Measurements from ENCODE around the gene PLA2G4B. TPM values are rescaled to one million over a fixed set of nuclear protein-coding genes. Genes with fewer than 3 reads are reported as not detected.

Gene PLA2G4B
- total RNA-seq, 1 experiment from 2014 or later: 7.8 TPM

- no peak for DNase-seq
- H3K27ac ChIP-seq: no peak overlapping the region
- no peak overlapping the region for H3K4me2 ChIP-seq
- no TSS peak for BruUV-seq (replicated peaks)
- intact Hi-C loops (cut with micrococcal nuclease; ENCODE audit: unreplicated experiment): no loop called here
- no peaks in the 10 kb centered on the region for H3K9me3 ChIP-seq (ENCODE audit: insufficient read depth, low read depth)
- no peaks in the 10 kb centered on the region for H3K79me2 ChIP-seq (ENCODE audit: low read depth)
- no peaks in the 10 kb centered on the region for H4K20me1 ChIP-seq (ENCODE audit: insufficient read depth)
- CTCF ChIA-PET: interaction anchor here (0.7 kb wide), 1 partner anchor 35 kb away, joined by 3 read pairs; the partner anchor contains the start of gene MAPKBP1
- POLR2A ChIA-PET (ENCODE audit: unreplicated experiment): no interaction called here
- H2AFZ ChIP-seq: no peak overlapping the region
- TF ChIP-seq, protein P1, sequence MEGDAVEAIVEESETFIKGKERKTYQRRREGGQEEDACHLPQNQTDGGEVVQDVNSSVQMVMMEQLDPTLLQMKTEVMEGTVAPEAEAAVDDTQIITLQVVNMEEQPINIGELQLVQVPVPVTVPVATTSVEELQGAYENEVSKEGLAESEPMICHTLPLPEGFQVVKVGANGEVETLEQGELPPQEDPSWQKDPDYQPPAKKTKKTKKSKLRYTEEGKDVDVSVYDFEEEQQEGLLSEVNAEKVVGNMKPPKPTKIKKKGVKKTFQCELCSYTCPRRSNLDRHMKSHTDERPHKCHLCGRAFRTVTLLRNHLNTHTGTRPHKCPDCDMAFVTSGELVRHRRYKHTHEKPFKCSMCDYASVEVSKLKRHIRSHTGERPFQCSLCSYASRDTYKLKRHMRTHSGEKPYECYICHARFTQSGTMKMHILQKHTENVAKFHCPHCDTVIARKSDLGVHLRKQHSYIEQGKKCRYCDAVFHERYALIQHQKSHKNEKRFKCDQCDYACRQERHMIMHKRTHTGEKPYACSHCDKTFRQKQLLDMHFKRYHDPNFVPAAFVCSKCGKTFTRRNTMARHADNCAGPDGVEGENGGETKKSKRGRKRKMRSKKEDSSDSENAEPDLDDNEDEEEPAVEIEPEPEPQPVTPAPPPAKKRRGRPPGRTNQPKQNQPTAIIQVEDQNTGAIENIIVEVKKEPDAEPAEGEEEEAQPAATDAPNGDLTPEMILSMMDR (conservative IDR thresholded peaks at IDR 0.05): no peak
- TF ChIP-seq EZH2 (IDR thresholded peaks at IDR 0.05; ENCODE audit: low read depth): no peak
- H3K27me3 ChIP-seq (ENCODE audit: insufficient read depth, low read depth): no peaks in the 10 kb centered on the region
- H3K9me2 ChIP-seq (ENCODE audit: insufficient read depth): no peaks in the 10 kb centered on the region
- no peaks in the 10 kb centered on the region for H3K4me1 ChIP-seq (replicated peaks; ENCODE audit: insufficient read depth)
- no peaks in the 10 kb centered on the region for H3K36me3 ChIP-seq (ENCODE audit: low read depth)
- no peak overlapping the region for H3K4me3 ChIP-seq
- no peaks in the 10 kb centered on the region for H3F3A ChIP-seq (ENCODE audit: insufficient read depth, low read depth)
These were observed 29.5 kb upstream of the PLA2G4B start for GRCh38 chr15:41809121-41809520.

DNA sequence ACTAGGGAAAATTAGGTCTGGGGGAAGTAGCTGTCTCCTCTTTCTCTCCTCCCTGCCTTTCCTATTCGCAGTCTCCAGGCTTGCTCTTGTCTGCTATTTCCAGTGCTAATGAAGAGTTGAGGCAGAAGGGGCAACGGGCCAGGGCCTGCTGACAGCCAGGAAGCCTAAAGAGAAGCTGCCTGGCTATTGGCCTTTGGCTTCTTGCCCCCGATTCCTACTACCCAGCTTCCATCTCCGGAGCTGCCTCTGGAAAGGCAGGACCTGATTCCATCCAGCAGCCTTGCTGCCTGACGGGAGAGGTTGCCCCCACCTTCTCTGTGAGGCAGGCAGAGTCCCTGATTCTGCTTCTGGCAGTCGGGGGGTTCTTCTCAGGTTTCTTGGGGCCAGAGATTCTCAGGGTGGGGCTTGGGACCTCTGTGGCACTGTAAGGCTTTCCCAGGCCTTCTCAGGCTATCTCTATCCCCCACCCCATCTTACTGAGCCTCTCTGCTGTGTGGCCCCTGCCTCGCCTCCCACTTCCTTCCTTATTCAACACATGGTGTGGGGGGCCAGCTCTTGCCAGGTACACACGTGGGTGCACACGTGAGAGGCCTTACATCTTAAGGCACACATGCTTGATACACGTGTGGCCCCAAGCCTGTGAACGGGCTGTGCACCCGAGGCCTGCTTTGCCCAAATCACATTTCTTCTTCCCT lies 29.0 kb upstream of the PLA2G4B start:
- no peaks in the 10 kb centered on the region for H4K20me1 ChIP-seq (ENCODE audit: insufficient read depth)
- H3K4me3 ChIP-seq: no peak overlapping the region
- H3K27me3 ChIP-seq (ENCODE audit: insufficient read depth, low read depth): no peaks in the 10 kb centered on the region
- ChIA-PET CTCF (interaction anchor here (1.0 kb wide), 1 partner anchor 95 kb away, joined by 17 read pairs; no protein-coding TSS in a partner anchor), POLR2A (ENCODE audit: unreplicated experiment) (no interaction called here)
- no peak overlapping the region for H3K27ac ChIP-seq
- DNase-seq: no peak
- intact Hi-C loops (cut with micrococcal nuclease; ENCODE audit: unreplicated experiment): loop anchor here (5.0 to 10.0 kb wide), 2 partner anchors 255 to 907 kb away; partner anchors contain the start of gene TYRO3
- no peaks in the 10 kb centered on the region for H3K9me3 ChIP-seq (ENCODE audit: insufficient read depth, low read depth)
- H3K79me2 ChIP-seq (ENCODE audit: low read depth): no peaks in the 10 kb centered on the region
- H2AFZ ChIP-seq: no peak overlapping the region
- no peak overlapping the region for H3K4me2 ChIP-seq
- no peak for TF ChIP-seq EZH2 (IDR thresholded peaks at IDR 0.05; ENCODE audit: low read depth)
- TF ChIP-seq, protein P1 (conservative IDR thresholded peaks at IDR 0.05): no peak
- BruUV-seq (replicated peaks): no TSS peak
- H3K4me1 ChIP-seq (replicated peaks; ENCODE audit: insufficient read depth): no peaks in the 10 kb centered on the region
- no peaks in the 10 kb centered on the region for H3K36me3 ChIP-seq (ENCODE audit: low read depth)
- no peaks in the 10 kb centered on the region for H3K9me2 ChIP-seq (ENCODE audit: insufficient read depth)
- no peaks in the 10 kb centered on the region for H3F3A ChIP-seq (ENCODE audit: insufficient read depth, low read depth)

- H3K4me3 ChIP-seq: no peak overlapping the region
- intact Hi-C loops (cut with micrococcal nuclease; ENCODE audit: unreplicated experiment): loop anchor here (1.0 to 10.0 kb wide), 5 partner anchors 93 to 909 kb away; partner anchors contain the start of gene TYRO3
- H3K9me2 ChIP-seq (ENCODE audit: insufficient read depth): no peaks in the 10 kb centered on the region
- H3F3A ChIP-seq (ENCODE audit: insufficient read depth, low read depth): no peaks in the 10 kb centered on the region
- BruUV-seq (replicated peaks): no TSS peak
- no peaks in the 10 kb centered on the region for H3K79me2 ChIP-seq (ENCODE audit: low read depth)
- no peak overlapping the region for H3K27ac ChIP-seq
- no peak overlapping the region for H3K4me2 ChIP-seq
- no peak for DNase-seq
- POLR2A ChIA-PET (ENCODE audit: unreplicated experiment): interaction anchor here (0.6 kb wide), 1 partner anchor 381 kb away, joined by 25 read pairs; no protein-coding TSS in a partner anchor
- H3K4me1 ChIP-seq (replicated peaks; ENCODE audit: insufficient read depth): no peaks in the 10 kb centered on the region
- H3K9me3 ChIP-seq (ENCODE audit: insufficient read depth, low read depth): no peaks in the 10 kb centered on the region
- no peaks in the 10 kb centered on the region for H4K20me1 ChIP-seq (ENCODE audit: insufficient read depth)
- H2AFZ ChIP-seq: no peak overlapping the region
- TF ChIP-seq, protein P1 (conservative IDR thresholded peaks at IDR 0.05): no peak
- no peak for TF ChIP-seq EZH2 (IDR thresholded peaks at IDR 0.05; ENCODE audit: low read depth)
- CTCF ChIA-PET: interaction anchor here (0.5 to 2.1 kb wide), 4 partner anchors 37 to 229 kb away, joined by 3 to 21 read pairs (median 10); partner anchors contain the start of gene MAPKBP1
- no peaks in the 10 kb centered on the region for H3K36me3 ChIP-seq (ENCODE audit: low read depth)
- no peaks in the 10 kb centered on the region for H3K27me3 ChIP-seq (ENCODE audit: insufficient read depth, low read depth)
These were observed 27.8 kb upstream of the PLA2G4B start for GRCh38 chr15:41810651-41811431.

Measured in PC-9 (cell line).